ENCODE results near the gene SIPA1L3.

DNA sequence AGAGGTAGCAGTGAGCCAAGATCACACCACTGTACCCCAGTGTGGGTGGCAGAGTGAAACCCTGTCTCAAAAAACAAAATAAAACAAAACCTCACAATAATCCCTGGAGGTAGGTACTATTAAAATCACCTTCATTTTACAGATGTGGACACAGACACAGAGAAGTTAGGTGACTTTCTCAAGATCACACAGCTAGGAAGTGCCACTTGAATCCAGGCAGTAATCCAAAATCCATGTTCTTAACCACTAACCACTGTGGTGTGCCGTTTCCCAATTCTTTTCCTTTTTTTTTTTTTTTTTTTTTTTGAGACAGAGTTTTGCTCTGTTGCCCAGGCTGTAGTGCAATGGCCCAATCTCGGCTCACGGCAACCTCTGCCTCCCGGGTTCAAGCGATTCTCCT, 340.1 kb downstream of the SIPA1L3 start:
- TF ChIP-seq RAD21 (IDR thresholded peaks at IDR 0.05; ENCODE audit: low read length) (no peak), POLR2AphosphoS5 (IDR thresholded peaks at IDR 0.05; ENCODE audit: low read depth, low read length) (no peak)
- TF ChIP-seq, protein P1, sequence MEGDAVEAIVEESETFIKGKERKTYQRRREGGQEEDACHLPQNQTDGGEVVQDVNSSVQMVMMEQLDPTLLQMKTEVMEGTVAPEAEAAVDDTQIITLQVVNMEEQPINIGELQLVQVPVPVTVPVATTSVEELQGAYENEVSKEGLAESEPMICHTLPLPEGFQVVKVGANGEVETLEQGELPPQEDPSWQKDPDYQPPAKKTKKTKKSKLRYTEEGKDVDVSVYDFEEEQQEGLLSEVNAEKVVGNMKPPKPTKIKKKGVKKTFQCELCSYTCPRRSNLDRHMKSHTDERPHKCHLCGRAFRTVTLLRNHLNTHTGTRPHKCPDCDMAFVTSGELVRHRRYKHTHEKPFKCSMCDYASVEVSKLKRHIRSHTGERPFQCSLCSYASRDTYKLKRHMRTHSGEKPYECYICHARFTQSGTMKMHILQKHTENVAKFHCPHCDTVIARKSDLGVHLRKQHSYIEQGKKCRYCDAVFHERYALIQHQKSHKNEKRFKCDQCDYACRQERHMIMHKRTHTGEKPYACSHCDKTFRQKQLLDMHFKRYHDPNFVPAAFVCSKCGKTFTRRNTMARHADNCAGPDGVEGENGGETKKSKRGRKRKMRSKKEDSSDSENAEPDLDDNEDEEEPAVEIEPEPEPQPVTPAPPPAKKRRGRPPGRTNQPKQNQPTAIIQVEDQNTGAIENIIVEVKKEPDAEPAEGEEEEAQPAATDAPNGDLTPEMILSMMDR (IDR thresholded peaks at IDR 0.05): no peak
- TF ChIP-seq, protein P2, sequence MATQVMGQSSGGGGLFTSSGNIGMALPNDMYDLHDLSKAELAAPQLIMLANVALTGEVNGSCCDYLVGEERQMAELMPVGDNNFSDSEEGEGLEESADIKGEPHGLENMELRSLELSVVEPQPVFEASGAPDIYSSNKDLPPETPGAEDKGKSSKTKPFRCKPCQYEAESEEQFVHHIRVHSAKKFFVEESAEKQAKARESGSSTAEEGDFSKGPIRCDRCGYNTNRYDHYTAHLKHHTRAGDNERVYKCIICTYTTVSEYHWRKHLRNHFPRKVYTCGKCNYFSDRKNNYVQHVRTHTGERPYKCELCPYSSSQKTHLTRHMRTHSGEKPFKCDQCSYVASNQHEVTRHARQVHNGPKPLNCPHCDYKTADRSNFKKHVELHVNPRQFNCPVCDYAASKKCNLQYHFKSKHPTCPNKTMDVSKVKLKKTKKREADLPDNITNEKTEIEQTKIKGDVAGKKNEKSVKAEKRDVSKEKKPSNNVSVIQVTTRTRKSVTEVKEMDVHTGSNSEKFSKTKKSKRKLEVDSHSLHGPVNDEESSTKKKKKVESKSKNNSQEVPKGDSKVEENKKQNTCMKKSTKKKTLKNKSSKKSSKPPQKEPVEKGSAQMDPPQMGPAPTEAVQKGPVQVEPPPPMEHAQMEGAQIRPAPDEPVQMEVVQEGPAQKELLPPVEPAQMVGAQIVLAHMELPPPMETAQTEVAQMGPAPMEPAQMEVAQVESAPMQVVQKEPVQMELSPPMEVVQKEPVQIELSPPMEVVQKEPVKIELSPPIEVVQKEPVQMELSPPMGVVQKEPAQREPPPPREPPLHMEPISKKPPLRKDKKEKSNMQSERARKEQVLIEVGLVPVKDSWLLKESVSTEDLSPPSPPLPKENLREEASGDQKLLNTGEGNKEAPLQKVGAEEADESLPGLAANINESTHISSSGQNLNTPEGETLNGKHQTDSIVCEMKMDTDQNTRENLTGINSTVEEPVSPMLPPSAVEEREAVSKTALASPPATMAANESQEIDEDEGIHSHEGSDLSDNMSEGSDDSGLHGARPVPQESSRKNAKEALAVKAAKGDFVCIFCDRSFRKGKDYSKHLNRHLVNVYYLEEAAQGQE (IDR thresholded peaks at IDR 0.05; ENCODE audit: low read depth, low read length): no peak

All from SK-N-SH (cell line).